Endothelial cell of umbilical vein (primary cell): ENCODE data around the gene DLD.

ENCODE experiments used
- MAX ChIP-seq: IDR thresholded peaks from 2 replicates; pipeline ENCODE4 v1.6.1; 2011; ENCODE audit not compliant: insufficient read depth, insufficient read length
- MYC ChIP-seq: IDR thresholded peaks from one replicate; pipeline ENCODE4 v1.6.1; 2011; ENCODE audit warnings: mild to moderate bottlenecking, low read depth, low read length
- POLR2AphosphoS5 ChIP-seq: IDR thresholded peaks from 2 replicates; pipeline ENCODE4 v1.6.1; 2012; ENCODE audit warnings: low read depth, mild to moderate bottlenecking, control low read depth, low read length, moderate library complexity; ENCODE audit not compliant: insufficient read depth

- TF ChIP-seq MAX = no peak
- TF ChIP-seq POLR2AphosphoS5 = no peak
- TF ChIP-seq MYC = no peak
Observed at GRCh38 chr7:107944411-107945169, 53.6 kb downstream of the DLD start.
